Measurements from ENCODE around the gene AURKAIP1. TPM values are rescaled to one million over a fixed set of nuclear protein-coding genes. Genes with fewer than 3 reads are reported as not detected.
"Not testable (repeated sequence)": the region's sequence is repeated elsewhere in the genome, so short reads cannot be mapped to it uniquely, and the experiment has no call there.

AURKAIP1 gene
- total RNA-seq, 4 donors from 2014 or later, result 122 to 172 (median 134) TPM

DNA sequence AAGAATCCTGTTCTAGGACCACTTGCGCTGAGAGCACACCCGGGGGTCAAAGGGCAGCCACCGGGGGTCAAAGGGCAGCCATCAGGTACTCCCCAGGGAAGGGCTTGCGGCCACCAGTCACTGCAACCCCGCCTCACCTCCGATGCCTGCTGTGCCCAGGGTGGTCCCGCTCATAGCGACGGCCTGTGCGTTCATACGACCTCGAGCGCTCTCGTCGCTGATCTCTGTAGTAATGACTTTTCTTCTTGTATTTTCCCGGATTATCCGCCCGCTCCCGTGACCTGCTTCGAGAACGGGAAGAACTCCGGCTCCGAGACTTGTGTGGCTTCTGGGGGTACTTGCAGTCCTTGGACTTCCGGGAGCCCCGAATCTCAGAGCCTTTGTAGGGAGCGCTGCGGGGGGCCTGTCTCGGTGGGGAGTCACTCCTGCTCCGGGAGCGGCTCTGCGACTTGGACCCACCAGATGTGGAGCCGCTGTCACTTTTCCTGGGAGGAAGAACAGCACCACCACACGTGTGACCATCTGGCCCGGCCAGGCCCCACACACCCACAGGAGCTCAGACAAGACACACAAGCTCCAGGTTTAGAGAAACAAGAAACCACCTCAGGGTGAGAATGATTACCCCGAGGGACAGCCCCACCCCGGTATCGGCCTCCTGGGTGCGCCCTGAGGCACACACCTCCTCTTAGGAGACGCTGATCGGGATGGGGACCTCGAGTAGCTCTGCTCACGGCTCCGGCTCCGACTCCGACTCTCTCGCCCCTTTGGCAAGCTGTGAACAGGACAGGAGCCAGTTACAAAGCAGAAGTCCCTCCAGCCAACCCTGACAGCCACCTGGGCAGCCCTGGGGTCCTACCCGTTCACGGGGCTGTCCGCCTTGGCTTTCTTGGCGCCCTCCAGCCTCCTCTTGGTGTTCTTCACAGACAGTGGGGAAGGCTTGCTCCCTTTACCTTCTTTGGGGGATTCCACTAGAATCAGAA, 12.4 kb upstream of the AURKAIP1 start:
- TF ChIP-seq, protein P1, sequence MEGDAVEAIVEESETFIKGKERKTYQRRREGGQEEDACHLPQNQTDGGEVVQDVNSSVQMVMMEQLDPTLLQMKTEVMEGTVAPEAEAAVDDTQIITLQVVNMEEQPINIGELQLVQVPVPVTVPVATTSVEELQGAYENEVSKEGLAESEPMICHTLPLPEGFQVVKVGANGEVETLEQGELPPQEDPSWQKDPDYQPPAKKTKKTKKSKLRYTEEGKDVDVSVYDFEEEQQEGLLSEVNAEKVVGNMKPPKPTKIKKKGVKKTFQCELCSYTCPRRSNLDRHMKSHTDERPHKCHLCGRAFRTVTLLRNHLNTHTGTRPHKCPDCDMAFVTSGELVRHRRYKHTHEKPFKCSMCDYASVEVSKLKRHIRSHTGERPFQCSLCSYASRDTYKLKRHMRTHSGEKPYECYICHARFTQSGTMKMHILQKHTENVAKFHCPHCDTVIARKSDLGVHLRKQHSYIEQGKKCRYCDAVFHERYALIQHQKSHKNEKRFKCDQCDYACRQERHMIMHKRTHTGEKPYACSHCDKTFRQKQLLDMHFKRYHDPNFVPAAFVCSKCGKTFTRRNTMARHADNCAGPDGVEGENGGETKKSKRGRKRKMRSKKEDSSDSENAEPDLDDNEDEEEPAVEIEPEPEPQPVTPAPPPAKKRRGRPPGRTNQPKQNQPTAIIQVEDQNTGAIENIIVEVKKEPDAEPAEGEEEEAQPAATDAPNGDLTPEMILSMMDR (IDR thresholded peaks at IDR 0.05), result no peak
- no peak for TF ChIP-seq POLR2A (IDR thresholded peaks at IDR 0.05)
- no peak for DNase-seq
- no peak overlapping the region for H3K4me3 ChIP-seq
- H3K9me3 ChIP-seq, result no peaks in the 10 kb centered on the region
- no peaks in the 10 kb centered on the region for H3K4me1 ChIP-seq
- H3K27me3 ChIP-seq, result no peaks in the 10 kb centered on the region
- no peak overlapping the region for H3K27ac ChIP-seq
- peaks cover 0 to 71% (median 3%) of the 10 kb centered on the region in 3 donors for H3K36me3 ChIP-seq

DNA sequence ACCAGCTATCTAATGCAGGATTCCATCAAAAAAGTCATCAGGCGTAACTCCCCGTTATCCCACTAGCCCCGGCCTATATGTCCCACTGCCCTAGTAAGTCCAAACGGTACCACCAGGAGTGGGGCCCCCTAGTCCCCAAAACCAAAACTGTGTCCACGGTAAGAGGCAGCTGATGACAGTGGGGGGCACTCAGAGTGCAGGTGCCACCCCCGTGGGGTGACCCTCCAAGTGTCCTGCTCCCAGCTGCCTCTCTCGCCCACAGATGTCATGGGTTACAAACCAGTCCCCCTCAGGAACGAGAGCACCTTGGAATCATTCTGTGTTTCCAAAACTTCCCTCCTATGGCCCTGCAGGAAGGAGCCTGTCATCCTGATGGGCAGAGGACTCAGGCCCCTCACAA, 10.9 kb upstream of the AURKAIP1 start:
- no peak for TF ChIP-seq POLR2A (IDR thresholded peaks at IDR 0.05)
- TF ChIP-seq, protein P1 (IDR thresholded peaks at IDR 0.05), result no peak
- Histone ChIP-seq H3K27me3 (no peaks in the 10 kb centered on the region), H3K36me3 (peaks cover 0 to 61% (median 3%) of the 10 kb centered on the region in 3 donors), H3K4me1 (no peaks in the 10 kb centered on the region), H3K4me3 (no peak overlapping the region), H3K9me3 (no peaks in the 10 kb centered on the region), H3K27ac (no peak overlapping the region)
- DNase-seq, result no peak

DNA sequence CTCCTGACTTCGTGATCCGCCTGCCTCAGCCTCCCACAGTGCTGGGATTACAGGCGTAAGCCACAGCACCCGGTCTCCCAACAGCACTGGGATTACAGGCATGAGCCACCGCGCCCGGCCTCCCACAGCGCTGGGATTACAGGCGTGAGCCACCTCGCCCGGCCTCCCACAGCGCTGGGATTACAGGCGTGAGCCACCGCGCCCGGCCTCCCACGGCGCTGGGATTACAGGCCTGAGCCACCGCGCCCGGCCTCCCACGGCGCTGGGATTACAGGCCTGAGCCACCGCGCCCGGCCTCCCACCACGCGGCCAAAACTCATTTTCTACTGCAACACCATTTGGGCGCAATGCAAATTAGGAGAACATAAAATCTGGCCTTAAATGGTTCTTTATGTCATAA, 10.3 kb upstream of the AURKAIP1 start:
- not testable (repeated sequence) for H3K27ac ChIP-seq, H3K4me1 ChIP-seq, H3K27me3 ChIP-seq, DNase-seq, H3K9me3 ChIP-seq, H3K4me3 ChIP-seq
- peaks cover 0 to 59% (median 3%) of the 10 kb centered on the region in 3 donors for H3K36me3 ChIP-seq

DNA sequence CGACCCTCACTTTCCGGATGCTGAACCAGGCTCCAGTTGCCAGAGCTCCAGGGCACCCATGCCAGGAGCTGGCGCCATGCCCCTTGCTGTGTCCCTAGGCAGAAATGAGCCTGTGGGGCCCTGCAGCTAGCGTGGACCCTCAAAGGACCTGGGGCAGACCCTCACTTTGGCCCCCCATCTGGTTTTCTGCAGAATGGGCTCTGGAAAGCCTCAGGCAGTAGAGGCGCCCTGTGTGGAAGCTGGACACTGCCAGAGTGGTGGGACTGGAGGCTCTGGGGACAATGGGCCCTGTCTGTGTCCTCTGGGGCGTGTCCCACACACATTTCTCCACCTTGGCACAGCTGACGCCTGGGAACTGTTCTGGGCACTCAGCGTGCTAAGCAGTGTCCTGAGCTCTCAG, 6.3 kb upstream of the AURKAIP1 start:
- Histone ChIP-seq H3K27me3 (no peaks in the 10 kb centered on the region), H3K4me1 (no peaks in the 10 kb centered on the region), H3K9me3 (no peaks in the 10 kb centered on the region), H3K27ac (no peak overlapping the region), H3K36me3 (peaks cover 0 to 20% (median 0%) of the 10 kb centered on the region in 3 donors), H3K4me3 (no peak overlapping the region)
- TF ChIP-seq, protein P1 (IDR thresholded peaks at IDR 0.05), result no peak
- TF ChIP-seq POLR2A (IDR thresholded peaks at IDR 0.05), result no peak
- DNase-seq, result no peak

DNA sequence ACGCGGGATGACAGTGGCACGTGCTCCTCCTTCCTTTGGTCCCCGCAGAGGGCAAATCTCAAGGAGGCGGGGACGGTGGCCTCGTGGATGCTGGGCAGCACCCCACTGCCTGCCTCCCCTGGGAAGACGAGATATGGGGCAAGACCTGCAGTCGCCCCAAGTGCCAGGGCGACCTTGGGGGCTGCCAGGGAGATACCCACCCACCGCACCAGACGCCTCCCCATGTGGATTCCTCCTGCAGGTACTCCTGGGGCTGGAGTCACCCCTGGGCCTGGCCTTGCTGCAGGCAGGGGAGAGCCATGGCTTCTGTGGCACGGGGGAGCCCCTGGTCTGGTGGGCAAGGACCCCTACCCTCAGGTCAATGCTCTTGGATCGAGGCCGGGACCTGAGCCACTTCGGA, 5.9 kb upstream of the AURKAIP1 start:
- Histone ChIP-seq H3K4me3 (no peak overlapping the region), H3K9me3 (no peaks in the 10 kb centered on the region), H3K27ac (no peak overlapping the region), H3K4me1 (peaks cover 0 to 3% (median 1%) of the 10 kb centered on the region in 4 donors), H3K27me3 (no peaks in the 10 kb centered on the region), H3K36me3 (peaks cover 0 to 15% (median 0%) of the 10 kb centered on the region in 3 donors)
- no peak for TF ChIP-seq POLR2A (IDR thresholded peaks at IDR 0.05)
- TF ChIP-seq, protein P1 (IDR thresholded peaks at IDR 0.05), result no peak
- no peak for DNase-seq

DNA sequence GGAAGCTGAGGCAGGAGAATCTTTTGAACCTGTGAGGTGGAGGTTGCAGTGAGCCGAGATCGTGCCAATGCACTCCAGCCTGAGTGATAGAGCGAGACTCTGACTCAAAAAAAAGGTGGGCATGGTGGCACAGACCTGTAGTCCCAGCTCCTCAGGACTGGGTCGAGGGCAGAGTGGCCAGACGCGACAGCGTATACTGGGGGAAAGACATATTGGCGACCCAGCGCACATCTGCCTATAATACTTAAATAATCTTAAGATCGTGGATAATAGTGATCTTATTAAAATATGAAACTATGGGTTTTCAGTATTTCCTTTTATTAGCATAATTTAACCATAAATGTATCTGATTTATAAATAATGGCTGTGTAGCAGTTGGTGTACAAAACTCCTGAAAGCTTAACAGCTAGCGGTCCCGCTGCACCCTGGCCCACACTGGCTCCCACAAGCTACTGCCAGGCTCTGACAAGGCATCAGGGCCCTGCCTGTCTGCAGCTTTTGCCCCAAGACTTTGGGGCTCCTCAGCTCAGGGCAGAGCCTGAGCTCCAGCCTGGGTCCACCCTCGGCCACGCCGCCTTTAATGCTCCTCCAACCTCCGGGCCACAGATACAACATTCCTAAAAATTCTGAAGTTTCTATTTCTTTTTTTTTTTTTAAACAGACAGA, 2.7 kb upstream of the AURKAIP1 start:
- Histone ChIP-seq H3K27me3 (no peaks in the 10 kb centered on the region), H3K27ac (no peak overlapping the region), H3K4me3 (no peak overlapping the region), H3K9me3 (no peaks in the 10 kb centered on the region), H3K36me3 (peaks cover 0 to 18% (median 0%) of the 10 kb centered on the region in 3 donors), H3K4me1 (peaks cover 0 to 21% (median 10%) of the 10 kb centered on the region in 4 donors)
- DNase-seq, result no peak
- TF ChIP-seq, protein P1 (IDR thresholded peaks at IDR 0.05), result no peak
- TF ChIP-seq POLR2A (IDR thresholded peaks at IDR 0.05), result no peak

Data from Peyer's patch (tissue), 4 donors.